Left ventricle myocardium superior (tissue), 1 donor: Measurements from ENCODE around the gene ANKH. TPM values are rescaled to one million over a fixed set of nuclear protein-coding genes. Genes with fewer than 3 reads are reported as not detected.
"Not testable (repeated sequence)": the region's sequence is repeated elsewhere in the genome, so short reads cannot be mapped to it uniquely, and the experiment has no call there.

Experiments
- ATAC-seq: fragments of 200-7000 bp; cut with Tn5 transposase; one replicate; pipeline ENCODE4 v1.9.1; 2020; ENCODE audit warnings: mild to moderate bottlenecking, moderate library complexity
- DNase-seq: peaks from one replicate; pipeline ENCODE4 v3.0.0-alpha.2; 2020
- intact Hi-C: fragments of 100-400 bp; cut with micrococcal nuclease; formaldehyde crosslinking; loops from one replicate; pipeline ENCODE4 v1.11.0; 2022
- total RNA-seq: library from RNA; stranded (reverse); fragmentation: NEBNext Ultra II Directional; extraction: Animal tissue kit (Norgen Biotek cat#: 25700); gene quantifications from one replicate; pipeline ENCODE4 v1.2.1, GENCODE V29; 2021
- donor health status: DM: no; HTN: yes; CAD: no; lungs with severe emphysema.

The ANKH gene
- total RNA-seq, 1 donor from 2014 or later, result 166 TPM

DNA sequence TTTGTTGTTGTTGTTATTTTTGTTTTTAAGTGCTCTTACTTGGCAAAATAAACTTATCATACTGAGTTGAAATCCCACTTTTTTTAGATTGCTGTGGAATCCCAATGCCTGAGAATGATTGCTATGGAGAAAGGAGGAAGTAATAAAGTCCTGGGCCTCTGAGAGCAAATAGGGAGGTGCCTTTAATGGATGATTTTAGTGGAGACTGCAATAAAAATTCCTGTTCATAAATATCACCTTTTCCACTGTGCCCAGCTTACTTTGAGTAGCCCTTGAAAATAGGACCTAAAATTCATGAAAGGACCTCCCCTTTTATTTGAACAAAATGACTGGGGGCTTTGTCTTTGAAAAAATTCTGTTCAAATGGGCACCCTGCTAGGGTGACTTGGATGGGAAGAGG, 21.8 kb upstream of the ANKH start:
- DNase-seq (no peak), ATAC-seq (no peak)
- intact Hi-C loops, result no loop called here

DNA sequence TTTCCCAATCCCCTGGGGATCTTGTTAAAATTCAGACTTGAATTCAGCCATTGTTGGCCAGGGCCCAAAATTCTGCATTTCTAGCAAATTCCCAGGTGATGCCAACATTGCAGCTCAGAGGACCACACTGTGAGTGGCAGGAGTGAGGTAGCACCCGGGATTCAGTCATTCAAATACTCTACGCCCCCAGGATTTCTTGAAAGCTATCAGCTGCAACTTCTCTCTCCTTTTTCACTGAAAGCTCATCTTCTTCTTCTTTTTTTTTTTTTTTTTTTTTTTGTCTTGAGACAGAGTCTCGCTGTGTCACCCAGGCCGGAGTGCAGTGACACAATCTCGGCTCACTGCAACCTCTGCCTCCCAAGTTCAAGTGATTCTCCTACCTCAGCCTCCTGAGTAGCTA, 19.3 kb upstream of the ANKH start:
- intact Hi-C loops, result no loop called here
- ATAC-seq (no peak), DNase-seq (no peak)

DNA sequence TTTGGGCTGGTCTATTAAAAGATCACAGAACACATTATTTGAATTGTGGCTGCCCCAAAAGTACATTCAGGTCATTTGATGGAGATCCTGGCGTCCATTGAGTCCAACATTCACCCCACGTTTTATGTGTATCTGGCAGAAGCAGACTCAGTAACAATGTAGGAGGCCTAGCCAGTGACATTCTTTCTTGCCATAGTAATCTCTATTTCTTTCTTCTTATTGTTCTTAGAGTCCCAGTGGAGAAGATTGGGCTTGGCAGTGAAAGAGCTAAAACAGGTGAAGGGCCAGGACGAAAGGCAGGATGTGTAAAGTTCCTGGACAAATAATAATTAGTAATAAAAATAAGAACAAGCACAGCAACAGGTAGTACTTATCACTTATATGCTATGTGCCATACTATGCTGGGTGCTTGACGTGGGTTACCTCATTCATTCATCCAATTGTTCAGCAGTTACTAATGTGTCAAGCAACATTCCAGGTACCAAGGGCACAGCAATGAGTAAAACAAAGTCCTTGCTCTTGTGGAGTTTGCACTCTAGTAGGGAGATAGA, 12.6 kb upstream of the ANKH start:
- peak; percentile 10 for ATAC-seq

DNA sequence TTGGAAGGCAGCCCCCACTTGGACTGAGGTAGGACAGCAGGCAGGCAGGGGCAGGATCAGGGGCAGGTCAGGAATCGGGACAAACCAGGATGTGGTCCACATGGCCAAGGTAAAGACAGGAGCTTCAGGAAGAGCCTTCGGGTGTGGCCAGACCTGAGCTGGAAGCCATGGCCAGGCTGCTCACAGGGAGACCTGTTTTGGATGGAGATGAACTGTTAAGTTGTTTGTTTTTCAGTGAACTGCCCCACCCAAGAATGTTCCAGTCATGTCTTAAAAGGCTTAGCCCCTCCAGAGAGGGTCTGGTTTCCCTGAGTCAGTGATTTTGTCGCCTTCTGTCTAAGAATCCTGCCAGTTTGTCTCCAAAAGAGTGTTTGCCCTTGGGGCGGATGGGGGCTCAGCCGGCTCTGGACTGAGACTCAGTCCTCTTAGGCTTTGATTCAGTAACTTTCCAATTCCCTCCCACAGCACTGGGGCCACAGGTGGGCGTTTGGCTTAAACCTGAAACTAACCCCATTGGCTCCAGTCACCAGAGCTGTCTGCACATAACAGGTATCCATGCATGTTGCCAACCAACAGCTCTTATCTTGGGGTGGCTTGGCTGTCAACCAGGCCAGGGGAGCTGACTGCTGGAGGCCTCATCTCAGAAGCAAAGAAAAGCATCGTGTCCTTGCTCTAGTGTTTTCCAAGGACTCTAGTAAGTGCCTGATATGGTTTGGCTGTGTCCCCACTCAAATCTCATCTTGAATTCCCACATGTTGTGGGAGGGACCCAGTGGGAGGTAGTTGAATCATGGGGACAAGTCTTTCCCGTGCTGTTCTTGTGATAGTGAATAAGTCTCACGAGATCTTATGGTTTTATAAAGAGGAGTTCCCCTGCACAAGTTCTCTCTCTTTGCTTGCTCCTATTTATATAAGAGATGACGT, 11.3 kb upstream of the ANKH start:
- intact Hi-C loops, result no loop called here
- peak; percentile 72 for DNase-seq
- peak; percentile 94 for ATAC-seq

More for the DNA sequence above, 12.6 kb upstream of the ANKH start:
- DNase-seq, result no peak
- intact Hi-C loops, result no loop called here

DNA sequence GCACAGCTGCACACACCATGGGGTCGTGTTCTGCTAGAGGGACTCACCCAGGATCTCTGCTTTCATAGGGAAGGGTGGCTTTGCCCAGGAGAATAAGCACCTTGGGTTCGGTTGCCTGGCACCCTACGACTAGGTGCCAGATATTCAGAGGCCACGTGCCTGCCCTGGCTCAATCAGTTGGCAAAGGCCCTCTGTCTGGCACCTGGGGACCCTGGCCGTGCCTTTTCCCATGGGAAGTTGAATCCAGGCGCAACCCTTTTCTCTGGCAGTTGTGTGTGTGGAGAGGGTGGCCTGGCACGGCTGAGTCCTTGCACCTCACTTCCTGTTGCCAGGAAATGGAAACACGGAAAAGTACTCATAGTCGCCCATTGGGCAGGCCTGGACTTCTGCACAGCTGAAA, 10.2 kb upstream of the ANKH start:
- intact Hi-C loops, result no loop called here
- ATAC-seq, result no peak
- no peak for DNase-seq

DNA sequence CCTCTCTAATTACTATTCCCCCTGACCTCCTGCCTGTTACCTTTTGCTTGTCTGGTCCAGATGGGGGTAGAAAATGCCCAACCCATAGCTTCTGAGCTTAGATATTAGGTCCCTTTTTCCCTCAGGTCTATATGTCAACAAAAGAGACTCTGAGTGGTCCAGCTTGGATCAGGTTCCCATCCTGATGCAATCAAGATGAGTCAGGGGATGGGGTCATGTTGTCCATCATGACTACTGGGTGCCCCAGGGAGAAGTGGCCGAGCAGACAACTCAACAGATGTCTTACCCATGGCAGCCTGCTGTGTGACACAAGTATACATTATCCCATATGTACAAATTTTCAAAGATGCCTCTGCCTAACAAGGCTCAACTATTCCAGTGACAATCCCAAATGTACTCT, 9.1 kb upstream of the ANKH start:
- intact Hi-C loops, result no loop called here

DNA sequence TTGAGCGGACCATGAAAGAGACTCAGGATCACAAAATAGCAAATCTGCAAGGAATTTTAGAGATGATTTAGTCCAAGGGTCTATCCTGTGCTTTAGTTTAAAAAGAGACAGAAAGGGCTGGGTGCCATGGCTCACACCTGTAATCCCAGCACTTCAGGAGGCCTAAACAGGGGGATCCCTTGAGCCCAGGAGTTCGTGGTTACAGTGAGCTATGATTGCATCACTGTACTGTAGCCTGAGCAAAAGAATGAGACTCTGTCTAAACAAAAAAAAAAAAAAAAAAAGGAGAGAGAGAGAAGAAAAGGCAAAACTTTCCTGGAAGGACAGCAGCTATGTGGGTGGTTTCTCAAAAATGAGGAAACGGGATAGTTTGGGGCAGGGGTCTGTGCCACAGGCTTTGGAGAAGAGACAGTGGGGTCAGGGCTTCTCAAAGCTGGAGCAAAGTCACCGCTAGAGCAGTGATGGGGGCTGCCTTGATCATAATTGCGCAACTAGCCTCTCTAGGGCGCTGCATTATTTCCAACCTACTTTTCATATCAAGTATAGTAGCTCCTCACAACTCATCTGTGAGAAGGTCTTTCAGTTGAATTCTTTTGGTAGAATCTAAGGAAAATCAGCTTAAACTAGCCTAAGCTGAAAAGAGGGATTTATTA, 8.5 kb upstream of the ANKH start:
- DNase-seq, result no peak
- intact Hi-C loops, result loop anchor here (10.0 kb wide), 1 partner anchor 125 kb away; no protein-coding TSS in a partner anchor
- no peak for ATAC-seq

More for the DNA sequence above, 9.1 kb upstream of the ANKH start:
- ATAC-seq (no peak), DNase-seq (no peak)

DNA sequence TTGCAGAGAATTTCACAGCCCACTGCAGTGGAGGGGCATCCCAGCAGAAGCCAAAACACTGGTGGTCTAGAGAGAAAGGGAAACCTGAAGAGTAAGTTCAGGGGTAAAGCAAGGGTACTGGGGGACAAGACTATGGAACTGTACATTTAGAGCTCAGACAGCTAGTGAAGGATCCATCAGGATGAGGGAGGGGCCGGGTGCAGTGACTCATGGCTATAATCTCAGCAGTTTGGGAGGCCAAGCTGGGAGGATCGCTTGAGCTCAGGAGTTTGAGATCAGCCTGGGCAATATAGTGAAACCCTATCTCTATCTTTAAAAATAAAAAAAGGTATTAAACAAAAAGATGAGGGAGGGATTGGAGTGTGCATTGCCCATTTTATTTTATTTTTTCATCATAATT, 7.8 kb upstream of the ANKH start:
- DNase-seq (no peak), ATAC-seq (no peak)
- intact Hi-C loops, result loop anchor here (10.0 kb wide), 1 partner anchor 125 kb away; no protein-coding TSS in a partner anchor

DNA sequence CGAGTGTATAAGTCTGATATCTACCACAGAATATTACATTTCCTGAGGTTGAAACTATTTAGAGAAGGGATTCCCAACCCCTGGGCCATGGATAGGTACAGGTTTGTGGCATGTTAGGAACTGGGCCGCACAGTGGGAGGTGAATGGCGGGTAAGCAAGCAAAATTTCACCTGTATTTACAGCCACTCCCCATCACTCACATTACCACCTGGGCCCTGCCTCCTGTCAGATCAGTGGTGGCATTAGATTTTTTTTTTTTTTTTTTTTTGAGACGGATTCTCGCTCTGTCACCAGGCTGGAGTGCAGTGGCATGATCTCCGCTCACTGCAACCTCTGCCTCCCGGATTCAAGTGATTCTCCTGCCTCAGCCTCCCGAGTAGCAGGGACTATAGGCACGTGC, 6.6 kb upstream of the ANKH start:
- intact Hi-C loops, result loop anchor here (10.0 kb wide), 1 partner anchor 127 kb away; no protein-coding TSS in a partner anchor

DNA sequence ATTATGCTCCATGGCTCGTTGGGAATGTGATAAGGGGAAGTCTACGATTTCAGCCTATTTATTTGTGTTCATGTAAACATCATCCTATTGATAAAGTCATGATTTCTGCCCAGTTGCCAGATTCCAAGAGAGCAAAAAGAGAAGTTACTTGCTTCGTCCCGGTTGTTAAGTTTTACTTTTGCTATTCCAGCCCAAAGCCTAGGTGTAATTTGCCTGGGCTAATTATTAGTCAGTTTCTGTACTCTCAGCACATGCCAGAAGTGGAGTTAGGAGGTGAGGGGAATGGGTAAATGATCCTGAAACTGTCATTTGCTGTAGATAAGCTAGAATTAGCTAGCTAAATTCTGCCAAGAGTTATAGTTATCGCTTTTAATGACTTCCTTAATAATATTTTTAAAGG, 4.5 kb upstream of the ANKH start:
- DNase-seq (no peak), ATAC-seq (no peak)
- intact Hi-C loops, result loop anchor here (10.0 kb wide), 1 partner anchor 129 kb away; no protein-coding TSS in a partner anchor

More for the DNA sequence above, 6.6 kb upstream of the ANKH start:
- ATAC-seq, DNase-seq: not testable (repeated sequence)

DNA sequence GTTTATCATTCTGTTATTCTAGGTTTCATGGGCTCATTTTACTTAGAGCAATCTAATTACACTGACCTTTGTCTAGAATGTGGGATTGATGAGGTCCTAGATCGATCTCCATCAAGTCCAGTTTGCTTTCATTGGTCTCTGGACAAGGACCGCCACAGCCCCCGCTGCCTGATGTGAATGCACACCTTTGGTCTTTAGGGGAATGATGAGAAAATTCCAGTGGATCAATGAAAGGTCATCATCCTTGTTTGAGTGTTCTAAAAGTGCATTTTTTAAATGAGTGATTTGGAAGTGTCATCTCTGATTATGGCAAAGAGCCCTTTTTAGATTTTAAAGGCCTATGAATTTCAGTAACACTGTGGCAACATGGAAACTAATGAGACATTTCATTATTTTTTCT, 2.2 kb upstream of the ANKH start:
- no peak for DNase-seq
- intact Hi-C loops, result loop anchor here (10.0 kb wide), 1 partner anchor 131 kb away; no protein-coding TSS in a partner anchor
- ATAC-seq, result no peak

DNA sequence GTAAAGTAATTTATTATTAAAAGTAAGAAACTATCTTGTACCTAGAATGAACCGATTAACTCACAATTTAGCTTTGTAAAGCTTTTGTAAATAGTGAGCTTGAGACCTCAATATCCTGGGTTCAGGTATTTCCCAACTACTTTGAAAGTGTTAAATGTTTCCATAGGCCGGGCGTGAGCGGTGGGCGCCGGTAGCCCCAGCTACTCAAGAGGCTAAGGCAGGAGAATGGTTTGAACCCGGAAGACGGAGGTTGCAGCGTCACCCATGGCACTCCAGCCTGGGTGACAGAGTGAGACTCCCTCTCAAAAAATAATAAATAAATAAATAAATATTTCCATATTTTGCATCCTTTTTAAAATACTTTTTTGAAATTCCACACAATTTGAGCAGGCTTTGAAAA, 1.5 kb upstream of the ANKH start:
- DNase-seq, result no peak
- intact Hi-C loops, result loop anchor here (10.0 kb wide), 1 partner anchor 132 kb away; no protein-coding TSS in a partner anchor
- no peak for ATAC-seq

DNA sequence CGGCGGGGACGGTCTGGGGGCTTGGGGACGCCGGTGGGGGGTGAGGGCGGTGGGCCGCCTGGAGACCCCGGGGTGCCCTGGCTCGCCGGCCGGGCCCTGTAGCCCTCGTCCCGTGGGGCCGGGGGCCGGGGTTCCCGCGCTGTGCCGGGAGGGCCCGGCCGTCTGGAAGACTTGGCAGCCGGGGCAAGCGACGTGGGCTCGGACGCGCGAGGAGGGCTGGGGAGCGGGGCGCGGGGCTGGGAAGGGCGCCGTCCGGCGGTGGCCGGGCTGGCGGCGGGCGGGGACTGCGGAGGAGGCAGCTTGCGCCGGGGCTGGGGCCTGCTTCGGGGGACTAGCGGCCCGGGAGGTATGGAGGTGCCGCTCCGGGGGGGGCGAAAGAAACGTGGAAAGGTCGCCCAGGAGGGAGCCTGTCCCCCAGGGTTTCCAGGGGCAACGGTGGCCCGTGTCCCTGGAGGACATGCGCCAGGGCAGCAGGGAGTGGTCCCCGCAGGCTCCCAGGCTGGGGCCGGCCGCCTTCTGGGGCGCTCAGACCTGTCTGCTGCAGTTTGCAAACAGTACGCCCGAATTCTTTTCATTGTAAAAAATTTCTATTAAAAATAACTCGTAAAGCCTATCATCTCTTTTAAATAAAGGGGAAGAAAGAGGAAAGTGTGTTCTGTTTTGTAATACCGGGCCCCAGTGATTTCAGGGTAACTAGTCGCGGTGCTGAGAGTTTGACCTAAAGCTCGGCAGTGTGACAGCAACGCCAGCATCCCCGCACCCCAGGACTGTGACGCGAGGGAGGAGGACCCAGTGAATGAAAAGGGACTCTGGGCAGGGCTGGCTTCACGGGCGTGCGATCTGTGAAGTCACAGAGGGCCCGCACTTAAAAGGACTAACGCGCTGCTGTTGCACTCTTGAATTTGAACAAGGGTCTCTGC, 752 bp upstream of the ANKH start:
- intact Hi-C loops, result loop anchor here (10.0 kb wide), 1 partner anchor 132 kb away; no protein-coding TSS in a partner anchor
- DNase-seq, result peak; percentile 85
- ATAC-seq, result peak; percentile 71

DNA sequence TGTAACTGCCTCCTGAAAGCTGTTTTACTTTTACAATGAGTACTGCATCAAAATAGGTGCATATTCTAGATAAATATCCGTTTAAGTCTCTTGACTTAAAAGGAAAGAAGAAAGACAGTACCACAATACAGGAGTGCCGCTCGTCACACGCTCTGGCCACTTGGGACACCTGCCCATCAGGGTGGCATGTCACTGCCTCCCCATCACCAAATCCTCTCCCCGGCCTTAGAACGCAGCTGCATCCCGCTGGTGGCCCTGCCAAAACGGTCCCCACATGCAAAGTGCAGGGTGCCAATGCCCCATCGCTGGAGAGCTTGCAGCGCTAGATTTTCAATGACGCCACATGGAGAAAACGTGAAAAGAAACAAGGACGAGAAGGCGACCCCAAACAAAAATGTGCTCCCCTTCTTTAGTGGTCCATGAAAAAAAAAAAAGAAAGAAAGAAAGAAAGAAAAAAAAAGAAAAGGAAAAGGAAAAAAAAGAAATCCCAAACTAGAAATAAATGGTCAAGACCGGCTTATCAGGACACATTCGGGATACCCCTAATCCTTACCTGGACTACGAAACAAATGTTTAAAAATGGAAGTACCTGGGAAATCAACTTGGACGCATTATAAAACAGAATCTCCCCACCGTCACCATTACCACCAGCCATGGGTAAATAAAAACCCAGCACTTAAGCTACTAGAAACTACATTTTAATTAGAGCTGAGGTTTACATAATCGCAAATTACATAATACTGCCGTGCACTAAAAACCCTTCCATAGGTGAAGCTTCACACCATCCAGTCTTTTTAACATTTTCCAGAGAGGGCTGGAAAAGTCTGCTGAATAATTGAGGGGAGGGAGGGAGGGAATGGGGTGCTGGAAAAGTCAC, 1.0 kb downstream of the ANKH start:
- intact Hi-C loops, result loop anchor here (10.0 kb wide), 1 partner anchor 134 kb away; no protein-coding TSS in a partner anchor
- DNase-seq (peak; percentile 55), ATAC-seq (peak; percentile 32)

DNA sequence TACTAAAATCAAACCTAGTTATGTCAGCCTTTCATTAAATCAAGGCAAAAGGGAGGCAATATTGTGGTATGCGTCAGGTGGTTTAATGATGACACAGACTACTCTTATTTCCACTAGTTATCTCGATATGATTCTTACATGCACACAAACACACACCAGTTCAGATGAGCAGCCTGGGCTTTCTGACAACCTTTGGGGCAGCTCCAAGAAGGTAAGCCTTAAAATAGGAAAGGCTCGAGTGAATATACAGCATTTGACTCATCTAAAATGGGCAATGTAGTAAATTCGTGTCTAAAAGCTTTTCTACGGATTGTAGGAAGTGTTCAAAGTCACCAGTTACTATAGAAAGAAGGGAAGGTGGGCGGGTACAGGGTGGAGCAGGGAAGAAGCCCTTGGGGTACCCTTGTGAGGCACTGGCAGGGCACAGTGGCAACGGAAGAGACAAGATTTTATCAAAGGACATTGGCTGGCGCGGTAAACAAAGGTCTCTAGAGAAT, 1.9 kb downstream of the ANKH start:
- intact Hi-C loops, result loop anchor here (10.0 kb wide), 1 partner anchor 135 kb away; no protein-coding TSS in a partner anchor
- DNase-seq, result no peak
- ATAC-seq, result peak; percentile 31

DNA sequence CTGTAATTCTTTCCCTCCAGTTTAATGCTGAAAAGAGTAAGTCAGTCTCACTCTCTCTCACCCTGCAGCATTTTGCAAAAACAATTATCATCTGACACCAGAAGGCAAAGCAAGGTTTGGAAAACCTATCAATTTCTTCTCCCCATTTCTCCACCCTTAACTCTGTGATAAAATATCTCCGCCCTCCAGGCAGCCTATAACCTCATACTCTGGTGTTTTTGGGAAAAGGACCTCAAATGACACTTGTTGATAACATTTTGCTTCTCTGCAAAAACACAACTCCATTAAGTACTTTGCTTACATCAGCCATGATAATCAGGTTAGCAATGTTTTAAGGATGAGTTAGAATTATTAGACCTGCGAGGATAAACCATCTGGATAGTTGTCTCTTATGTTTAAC, 2.3 kb downstream of the ANKH start:
- DNase-seq (no peak), ATAC-seq (no peak)
- intact Hi-C loops, result no loop called here

DNA sequence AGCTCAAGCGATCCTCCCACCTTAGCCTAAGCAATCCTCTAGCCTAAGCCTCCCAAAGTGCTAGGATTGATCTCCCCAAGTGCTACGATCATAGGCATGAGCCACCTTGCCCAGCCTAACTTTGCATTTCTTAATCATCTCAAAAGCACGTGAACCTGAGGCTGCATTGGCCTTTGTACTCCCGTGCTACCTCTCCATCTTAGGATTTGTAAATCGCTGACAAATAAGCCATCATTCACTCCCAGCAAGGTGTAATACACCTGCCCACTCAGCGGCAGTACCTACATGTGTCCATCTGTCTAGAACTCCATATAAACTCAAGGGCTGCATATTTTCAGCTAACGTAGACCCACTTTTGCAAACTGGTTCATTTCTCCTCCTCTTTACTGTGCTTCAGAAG, 2.8 kb downstream of the ANKH start:
- intact Hi-C loops, result no loop called here
- DNase-seq (no peak), ATAC-seq (no peak)
